ENCODE results near the gene PKDREJ.
A peak's percentile ranks its signal among the peaks of the same experiment; 100 is the strongest.

PKDREJ gene

DNA sequence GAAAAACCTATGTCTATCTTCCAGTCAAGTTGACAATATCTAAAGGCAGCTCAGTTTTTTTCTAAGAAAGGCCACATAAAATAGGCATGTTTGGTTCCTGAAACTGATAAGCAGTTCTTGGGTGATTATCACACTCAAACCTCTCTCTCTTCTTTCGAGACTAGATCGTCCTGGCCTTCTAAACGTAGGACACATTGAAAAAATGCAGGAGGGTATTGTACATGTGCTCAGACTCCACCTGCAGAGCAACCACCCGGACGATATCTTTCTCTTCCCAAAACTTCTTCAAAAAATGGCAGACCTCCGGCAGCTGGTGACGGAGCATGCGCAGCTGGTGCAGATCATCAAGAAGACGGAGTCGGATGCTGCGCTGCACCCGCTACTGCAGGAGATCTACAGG lies 28.2 kb downstream of the PKDREJ start:
- DNase-seq (ENCODE audit: low spot score in 2 of 2) (no peak), ATAC-seq (replicated peaks; ENCODE audit: extremely low read depth, poor library complexity, severe bottlenecking) (no peak)
- Mint-ChIP-seq H3K9me3 (no peaks in the 10 kb centered on the region), H3K4me3 (no peak overlapping the region), H3K4me1 (peaks cover 6% of the 10 kb centered on the region), H3K27ac (ENCODE audit: low read depth) (no peak overlapping the region), H3K27me3 (no peaks in the 10 kb centered on the region), H3K36me3 (ENCODE audit: insufficient read depth) (no peaks in the 10 kb centered on the region)

DNA sequence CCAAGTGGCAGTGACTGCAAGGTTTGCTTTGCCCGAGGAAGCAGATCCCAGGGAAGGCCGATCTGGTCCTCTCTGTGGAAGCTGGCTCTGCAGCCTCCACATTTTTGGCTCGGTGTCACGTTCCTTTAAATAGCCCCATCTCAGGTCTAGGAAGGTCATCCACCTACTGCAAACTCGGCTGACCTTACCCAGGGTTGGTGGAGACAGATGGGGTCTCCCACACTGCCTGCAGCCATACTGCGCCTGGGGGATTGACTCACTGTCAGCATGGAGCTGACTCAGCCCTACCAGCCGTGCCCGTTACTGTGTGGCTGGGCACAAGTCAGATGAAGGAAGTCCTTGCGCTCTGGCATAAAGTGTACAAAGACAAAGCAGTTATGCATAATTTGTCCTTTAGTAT lies 29.9 kb downstream of the PKDREJ start:
- Mint-ChIP-seq H3K27ac (ENCODE audit: low read depth) (no peak overlapping the region), H3K36me3 (ENCODE audit: insufficient read depth) (no peaks in the 10 kb centered on the region), H3K4me3 (no peak overlapping the region), H3K9me3 (no peaks in the 10 kb centered on the region), H3K4me1 (no peaks in the 10 kb centered on the region), H3K27me3 (no peaks in the 10 kb centered on the region)
- ATAC-seq (replicated peaks; ENCODE audit: extremely low read depth, poor library complexity, severe bottlenecking) (no peak), DNase-seq (ENCODE audit: low spot score in 2 of 2) (no peak)

DNA sequence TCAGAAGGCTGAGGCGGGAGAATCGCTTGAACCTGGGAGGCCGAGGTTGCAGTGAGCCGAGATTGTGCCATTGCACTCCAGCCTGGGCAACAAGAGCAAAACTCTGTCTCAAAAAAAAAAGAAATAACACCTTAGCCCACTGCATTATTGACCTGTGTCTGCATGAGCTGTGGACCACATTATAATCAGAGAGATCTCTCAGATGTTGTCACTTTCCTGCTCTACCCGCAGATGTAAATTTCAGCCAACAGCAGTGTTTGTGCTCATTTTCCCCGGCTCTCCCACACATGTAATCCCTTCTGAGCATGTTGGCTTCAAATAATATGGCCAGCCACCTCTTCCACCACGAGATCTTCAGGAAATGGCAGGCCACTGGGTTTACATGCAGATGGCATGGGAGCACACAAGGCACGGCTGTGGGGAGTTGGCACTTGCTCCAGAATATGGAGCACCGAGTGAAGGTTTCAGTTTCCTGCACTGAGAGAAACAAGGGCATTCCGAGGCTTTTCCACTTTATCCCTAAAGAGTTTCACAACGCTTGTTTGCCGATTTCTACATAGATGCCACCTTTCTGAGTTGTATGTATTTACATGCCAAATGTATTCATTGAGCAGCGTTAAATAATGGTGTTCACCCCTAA lies 32.8 kb downstream of the PKDREJ start:
- no peak for ATAC-seq (replicated peaks; ENCODE audit: extremely low read depth, poor library complexity, severe bottlenecking)
- Mint-ChIP-seq H3K27ac (ENCODE audit: low read depth) (no peak overlapping the region), H3K4me1 (no peaks in the 10 kb centered on the region), H3K27me3 (no peaks in the 10 kb centered on the region), H3K4me3 (no peak overlapping the region), H3K36me3 (ENCODE audit: insufficient read depth) (no peaks in the 10 kb centered on the region), H3K9me3 (no peaks in the 10 kb centered on the region)
- no peak for DNase-seq (ENCODE audit: low spot score in 2 of 2)

DNA sequence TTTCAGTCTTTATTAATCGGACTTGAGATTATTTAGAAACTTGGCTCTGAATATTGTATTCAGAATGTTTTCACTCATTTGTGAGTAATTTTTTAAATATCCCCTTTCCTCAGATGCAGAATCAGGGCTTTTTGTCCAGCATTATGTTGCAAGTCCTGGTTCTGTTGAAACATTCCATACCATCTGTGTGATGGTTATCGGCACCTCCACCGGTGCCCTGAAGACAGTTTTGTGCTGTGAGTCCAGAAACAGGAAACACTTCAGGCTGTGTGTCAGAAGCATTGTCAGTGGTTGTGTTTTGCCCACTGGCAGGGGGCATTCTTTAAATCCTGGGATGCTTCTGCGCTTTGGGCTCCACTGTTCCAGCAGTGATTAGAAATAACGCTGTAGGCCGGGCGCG lies 33.4 kb downstream of the PKDREJ start:
- Mint-ChIP-seq H3K4me3 (no peak overlapping the region), H3K9me3 (no peaks in the 10 kb centered on the region), H3K27me3 (no peaks in the 10 kb centered on the region)

DNA sequence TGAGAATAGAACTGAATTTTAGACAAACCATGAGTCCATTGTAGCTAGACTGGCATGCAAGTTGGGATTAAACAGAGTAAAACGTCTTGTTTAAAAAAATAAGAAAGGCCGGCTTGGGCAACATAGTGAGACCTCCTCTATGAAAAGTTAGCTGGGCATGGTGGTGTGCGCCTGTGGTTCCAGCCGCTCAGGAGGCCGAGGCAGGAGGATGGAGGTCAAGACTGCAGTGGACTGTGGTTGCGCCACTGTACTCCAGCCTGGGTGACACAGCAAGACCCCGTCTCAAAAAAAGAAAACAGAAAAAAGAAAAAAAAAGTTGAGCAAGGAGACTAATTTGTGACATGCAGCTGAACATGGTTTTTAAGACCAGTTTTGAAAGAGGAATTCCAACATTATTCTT lies 36.6 kb downstream of the PKDREJ start:
- Mint-ChIP-seq H3K4me3 (no peak overlapping the region), H3K27me3 (no peaks in the 10 kb centered on the region)
- DNase-seq (ENCODE audit: low spot score in 2 of 2), result no peak

More for the DNA sequence above, 33.4 kb downstream of the PKDREJ start:
- DNase-seq (ENCODE audit: low spot score in 2 of 2), result no peak
- no peak for ATAC-seq (replicated peaks; ENCODE audit: extremely low read depth, poor library complexity, severe bottlenecking)
- Mint-ChIP-seq H3K4me1 (no peaks in the 10 kb centered on the region), H3K27ac (ENCODE audit: low read depth) (no peak overlapping the region), H3K36me3 (ENCODE audit: insufficient read depth) (peaks cover 2% of the 10 kb centered on the region)

DNA sequence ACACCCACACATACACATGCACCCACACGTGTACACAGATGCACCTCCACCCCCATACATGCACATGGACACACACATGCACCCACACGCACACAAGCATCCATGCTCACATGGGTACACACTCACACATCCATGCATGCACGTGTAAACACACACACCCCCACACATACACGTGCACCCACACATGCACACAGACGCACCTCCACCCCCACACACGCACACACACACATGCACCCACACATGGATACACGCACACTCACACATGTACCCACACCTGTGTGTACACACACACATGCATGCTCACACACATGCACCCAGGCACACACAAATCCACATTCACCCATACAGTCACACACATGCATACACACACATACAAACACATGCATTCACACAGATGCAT lies 37.5 kb downstream of the PKDREJ start:
- no peak for ATAC-seq (replicated peaks; ENCODE audit: extremely low read depth, poor library complexity, severe bottlenecking)
- DNase-seq (ENCODE audit: low spot score in 2 of 2), result no peak
- Mint-ChIP-seq H3K27ac (ENCODE audit: low read depth) (no peak overlapping the region), H3K9me3 (no peaks in the 10 kb centered on the region), H3K27me3 (no peaks in the 10 kb centered on the region), H3K4me3 (no peak overlapping the region), H3K36me3 (ENCODE audit: insufficient read depth) (peaks cover 6% of the 10 kb centered on the region), H3K4me1 (no peaks in the 10 kb centered on the region)

More for the DNA sequence above, 36.6 kb downstream of the PKDREJ start:
- Mint-ChIP-seq H3K36me3 (ENCODE audit: insufficient read depth) (peaks cover 2% of the 10 kb centered on the region), H3K9me3 (no peaks in the 10 kb centered on the region), H3K27ac (ENCODE audit: low read depth) (no peak overlapping the region), H3K4me1 (no peaks in the 10 kb centered on the region)
- no peak for ATAC-seq (replicated peaks; ENCODE audit: extremely low read depth, poor library complexity, severe bottlenecking)

DNA sequence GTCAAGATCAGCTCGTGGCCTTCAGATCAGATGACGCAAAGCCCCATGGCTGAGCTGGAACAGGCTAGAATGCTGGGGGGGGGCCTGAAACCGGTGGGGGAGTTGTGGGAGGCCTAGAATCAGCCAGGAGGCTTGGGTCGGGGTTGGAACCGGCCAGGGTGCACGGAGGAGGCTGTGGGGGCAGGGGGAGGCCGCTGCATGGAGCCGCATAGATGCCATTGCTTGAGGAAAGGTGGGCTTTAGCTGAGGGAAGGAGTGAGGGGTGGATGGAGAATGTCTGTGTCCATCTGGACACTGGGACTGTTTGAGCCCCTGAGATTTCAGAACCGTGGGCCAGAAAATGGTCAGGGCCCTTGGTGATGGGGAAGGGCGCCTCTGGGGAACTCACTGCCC lies 38.2 kb downstream of the PKDREJ start:
- Mint-ChIP-seq H3K4me1 (no peaks in the 10 kb centered on the region), H3K27ac (ENCODE audit: low read depth) (no peak overlapping the region), H3K27me3 (no peaks in the 10 kb centered on the region), H3K4me3 (no peak overlapping the region), H3K9me3 (no peaks in the 10 kb centered on the region), H3K36me3 (ENCODE audit: insufficient read depth) (peaks cover 8% of the 10 kb centered on the region)
- DNase-seq (ENCODE audit: low spot score in 2 of 2) (no peak), ATAC-seq (replicated peaks; ENCODE audit: extremely low read depth, poor library complexity, severe bottlenecking) (no peak)

DNA sequence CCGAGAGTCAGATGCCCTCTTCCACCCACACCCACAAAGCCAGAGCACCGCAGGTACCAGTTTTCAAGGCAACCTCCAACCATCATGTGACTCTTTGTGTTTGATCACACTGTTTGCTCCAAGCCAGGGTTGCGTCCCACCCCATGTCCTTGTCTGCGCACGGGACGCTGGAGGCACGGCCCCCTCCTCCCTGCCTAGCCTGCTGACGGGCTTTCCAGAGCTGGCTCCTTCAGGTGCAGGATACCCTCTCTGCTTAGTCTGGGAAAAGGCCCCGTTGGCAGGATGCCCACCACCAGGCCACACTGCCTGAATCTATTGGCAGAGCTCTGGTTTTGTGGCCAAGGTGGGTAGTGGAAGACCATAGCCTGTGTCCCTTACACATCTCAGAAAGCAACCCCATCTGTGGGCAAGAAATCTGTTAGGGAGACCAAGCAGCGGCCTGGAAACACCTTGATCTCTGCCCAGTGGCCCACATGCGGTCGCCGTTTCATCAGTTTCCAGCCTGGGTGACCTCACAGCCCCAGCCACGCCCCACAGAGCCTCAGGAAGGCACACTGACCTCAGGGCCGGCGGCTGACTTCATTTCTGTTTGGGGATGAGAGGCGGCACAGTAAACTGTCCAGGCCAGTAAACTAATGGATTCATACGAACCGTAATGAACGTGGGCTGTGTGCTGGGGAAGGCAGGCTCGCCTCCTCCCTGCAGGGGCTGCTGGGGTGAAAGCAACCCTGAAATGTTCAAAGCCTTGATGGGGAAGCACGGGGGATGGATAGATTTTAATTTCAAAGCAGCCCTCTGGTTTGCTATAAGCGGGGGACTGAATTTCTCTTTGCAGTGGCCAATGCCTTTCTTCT lies 38.9 kb downstream of the PKDREJ start:
- Mint-ChIP-seq H3K27ac (ENCODE audit: low read depth) (no peak overlapping the region), H3K36me3 (ENCODE audit: insufficient read depth) (peaks cover 13% of the 10 kb centered on the region), H3K27me3 (no peaks in the 10 kb centered on the region), H3K4me1 (peaks cover 6% of the 10 kb centered on the region), H3K4me3 (no peak overlapping the region), H3K9me3 (no peaks in the 10 kb centered on the region)
- DNase-seq (ENCODE audit: low spot score in 2 of 2), result no peak
- no peak for ATAC-seq (replicated peaks; ENCODE audit: extremely low read depth, poor library complexity, severe bottlenecking)

DNA sequence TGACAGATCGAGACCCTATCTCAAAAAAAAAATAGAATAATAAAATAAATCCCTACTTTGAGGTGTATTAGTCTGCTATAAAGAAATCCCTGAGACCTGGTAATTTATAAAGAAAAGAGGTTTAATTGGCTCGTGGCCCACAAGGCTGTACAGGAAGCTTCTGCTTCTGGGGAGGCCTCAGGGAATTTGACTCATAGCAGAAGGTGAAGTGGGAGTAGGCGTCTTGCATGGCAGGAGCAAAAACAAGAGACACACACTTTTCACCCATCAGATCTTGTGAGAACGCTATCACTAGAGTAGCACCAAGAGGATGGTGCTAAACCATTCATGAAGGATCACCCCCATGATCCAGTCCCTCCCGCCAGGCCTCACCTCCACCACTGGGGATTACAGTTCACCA lies 42.2 kb downstream of the PKDREJ start:
- Mint-ChIP-seq H3K36me3 (ENCODE audit: insufficient read depth) (peaks cover 24% of the 10 kb centered on the region), H3K27ac (ENCODE audit: low read depth) (no peak overlapping the region), H3K9me3 (no peaks in the 10 kb centered on the region), H3K4me1 (peaks cover 7% of the 10 kb centered on the region), H3K4me3 (no peak overlapping the region), H3K27me3 (no peaks in the 10 kb centered on the region)
- DNase-seq (ENCODE audit: low spot score in 2 of 2) (no peak), ATAC-seq (replicated peaks; ENCODE audit: extremely low read depth, poor library complexity, severe bottlenecking) (no peak)

DNA sequence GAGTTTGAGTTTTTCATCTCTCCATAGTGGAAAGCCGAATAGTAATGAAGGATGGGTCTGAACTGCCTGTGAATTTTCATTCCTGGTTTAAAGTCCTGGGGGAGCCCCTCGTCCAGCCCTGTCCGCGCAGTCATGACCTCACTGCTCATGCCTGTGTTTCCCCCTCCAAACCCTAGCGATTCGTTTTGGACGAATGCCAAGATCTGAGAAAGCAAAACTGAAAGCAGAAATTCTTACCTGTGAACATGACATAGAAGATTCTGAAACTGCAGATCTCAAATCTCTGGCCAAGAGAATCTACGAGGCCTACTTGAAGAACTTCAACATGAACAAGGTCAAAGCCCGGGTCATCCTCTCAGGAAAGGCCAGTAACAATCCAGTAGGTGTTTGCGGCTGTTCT lies 43.5 kb downstream of the PKDREJ start:
- Mint-ChIP-seq H3K9me3 (no peaks in the 10 kb centered on the region), H3K36me3 (ENCODE audit: insufficient read depth) (peaks cover 22% of the 10 kb centered on the region), H3K4me1 (peaks cover 7% of the 10 kb centered on the region), H3K27me3 (no peaks in the 10 kb centered on the region), H3K4me3 (no peak overlapping the region), H3K27ac (ENCODE audit: low read depth) (no peak overlapping the region)
- DNase-seq (ENCODE audit: low spot score in 2 of 2), result no peak
- ATAC-seq (replicated peaks; ENCODE audit: extremely low read depth, poor library complexity, severe bottlenecking), result no peak

DNA sequence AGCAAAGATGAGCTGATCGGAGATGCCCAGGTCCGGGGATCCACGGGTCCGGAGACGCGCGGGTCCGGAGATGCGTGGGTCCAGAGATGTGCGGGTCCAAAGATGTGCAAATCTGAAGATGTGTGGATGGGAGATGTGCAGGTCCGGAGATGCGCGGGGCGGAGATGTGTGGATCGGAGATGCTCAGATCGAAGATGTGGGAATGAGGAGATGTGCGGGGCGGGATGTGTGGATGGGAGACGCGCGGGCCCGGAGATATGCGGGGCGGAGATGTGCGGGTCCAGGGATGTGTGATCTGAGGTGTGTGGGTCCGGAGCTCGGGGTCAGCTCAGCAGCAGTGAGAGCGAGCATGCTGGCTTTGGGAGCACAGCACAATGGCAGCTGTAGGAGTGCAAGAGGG lies 48.5 kb downstream of the PKDREJ start:
- H3K4me3 Mint-ChIP-seq, result no peak overlapping the region
- no peaks in the 10 kb centered on the region for H3K27me3 Mint-ChIP-seq

DNA sequence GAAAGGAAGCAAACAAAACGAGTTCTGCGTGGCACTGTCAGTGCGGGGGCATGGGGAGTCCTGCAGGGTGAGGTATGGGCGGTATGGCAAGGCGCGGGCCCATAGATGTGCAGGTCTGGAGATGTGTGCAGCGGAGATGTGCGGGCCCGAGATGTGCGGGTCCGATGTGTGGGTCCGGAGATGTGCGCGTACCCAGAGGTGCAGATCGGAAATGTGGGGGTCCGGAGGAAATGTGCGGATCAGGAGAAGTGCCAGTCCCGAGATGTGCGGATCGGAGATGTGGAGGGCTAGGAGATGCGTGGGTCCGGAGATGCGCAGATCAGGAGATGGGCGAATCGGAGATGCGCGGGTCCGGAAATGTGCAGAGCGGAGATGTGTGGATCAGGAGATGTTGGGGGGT lies 49.0 kb downstream of the PKDREJ start:
- DNase-seq (ENCODE audit: low spot score in 2 of 2), result no peak
- H3K4me1 Mint-ChIP-seq, result peaks cover 7% of the 10 kb centered on the region

More for the DNA sequence above, 48.5 kb downstream of the PKDREJ start:
- H3K9me3 Mint-ChIP-seq, result peaks cover under 1% of the 10 kb centered on the region
- ATAC-seq (replicated peaks; ENCODE audit: extremely low read depth, poor library complexity, severe bottlenecking), result no peak
- peaks cover 34% of the 10 kb centered on the region for H3K36me3 Mint-ChIP-seq (ENCODE audit: insufficient read depth)
- H3K27ac Mint-ChIP-seq (ENCODE audit: low read depth), result peak overlapping the region; percentile 58
- H3K4me1 Mint-ChIP-seq, result peaks cover 12% of the 10 kb centered on the region
- no peak for DNase-seq (ENCODE audit: low spot score in 2 of 2)

DNA sequence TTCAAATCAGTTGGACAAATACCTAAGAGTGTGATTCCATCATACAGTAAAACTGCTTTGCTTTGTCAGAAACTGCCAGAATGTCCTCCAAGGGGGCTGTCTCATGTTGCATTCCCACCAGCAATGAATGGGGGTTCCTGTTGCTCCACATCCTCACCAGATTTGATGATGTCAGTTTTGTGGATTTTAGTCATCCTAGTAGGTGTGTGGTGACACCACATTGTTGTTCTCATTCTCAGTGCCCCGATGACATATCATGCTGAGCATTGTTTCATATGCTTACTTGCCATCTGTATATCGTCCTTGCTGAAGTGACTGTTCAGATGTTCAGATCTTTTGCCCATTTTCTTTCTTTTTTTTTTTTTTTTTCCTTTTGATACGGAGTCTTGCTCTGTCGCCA lies 50.1 kb downstream of the PKDREJ start:
- peaks cover 7% of the 10 kb centered on the region for H3K4me1 Mint-ChIP-seq
- peaks cover 26% of the 10 kb centered on the region for H3K36me3 Mint-ChIP-seq (ENCODE audit: insufficient read depth)
- no peak overlapping the region for H3K27ac Mint-ChIP-seq (ENCODE audit: low read depth)
- no peak for ATAC-seq (replicated peaks; ENCODE audit: extremely low read depth, poor library complexity, severe bottlenecking)
- DNase-seq (ENCODE audit: low spot score in 2 of 2), result no peak
- H3K9me3 Mint-ChIP-seq, result peaks cover 14% of the 10 kb centered on the region
- no peaks in the 10 kb centered on the region for H3K27me3 Mint-ChIP-seq
- no peak overlapping the region for H3K4me3 Mint-ChIP-seq

More for the DNA sequence above, 49.0 kb downstream of the PKDREJ start:
- Mint-ChIP-seq H3K36me3 (ENCODE audit: insufficient read depth) (peaks cover 29% of the 10 kb centered on the region), H3K27me3 (no peaks in the 10 kb centered on the region), H3K9me3 (peaks cover 6% of the 10 kb centered on the region), H3K27ac (ENCODE audit: low read depth) (peak overlapping the region; percentile 58), H3K4me3 (no peak overlapping the region)
- no peak for ATAC-seq (replicated peaks; ENCODE audit: extremely low read depth, poor library complexity, severe bottlenecking)

Measured in central memory CD8-positive, alpha-beta T cell (primary cell).